NK-92 (cell line): ENCODE data around the gene MAD2L1BP.
"Not testable (repeated sequence)": the region's sequence is repeated elsewhere in the genome, so short reads cannot be mapped to it uniquely, and the experiment has no call there.

Source experiments
- DNase-seq: peaks from one replicate; lab custom pipeline; 2025; ENCODE audit not compliant: unreplicated experiment; lab: John Stamatoyannopoulos, UW

MAD2L1BP gene

DNA sequence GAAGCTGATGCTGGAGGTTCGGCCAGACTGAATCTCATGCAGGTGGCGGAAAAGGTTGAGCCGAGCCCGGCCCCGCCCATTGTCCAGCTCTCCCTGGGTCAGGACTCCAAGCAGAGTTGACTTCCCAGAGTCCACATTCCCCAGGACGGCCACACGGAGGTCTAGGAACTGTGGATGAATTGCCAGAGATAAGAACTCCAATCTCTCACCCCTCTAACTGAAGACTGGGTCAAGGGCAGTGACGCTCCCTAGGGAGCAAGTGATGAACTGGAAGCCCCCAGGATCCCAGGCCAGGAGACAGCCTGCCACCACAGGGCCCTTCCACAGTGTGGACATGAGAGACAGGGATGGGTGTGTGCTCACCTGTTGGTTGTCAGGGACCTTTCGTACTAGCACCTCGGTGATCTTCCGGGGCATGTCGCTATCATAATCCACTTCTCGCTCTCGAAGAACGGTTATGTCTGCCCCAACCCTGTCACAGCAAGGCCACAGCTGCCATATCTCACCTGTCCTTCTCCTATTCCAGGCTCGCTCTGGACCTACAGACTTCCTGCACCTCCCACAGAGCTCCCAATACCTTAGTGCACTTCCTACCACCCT is 10.1 kb upstream of the MAD2L1BP start:
- no peak for DNase-seq

DNA sequence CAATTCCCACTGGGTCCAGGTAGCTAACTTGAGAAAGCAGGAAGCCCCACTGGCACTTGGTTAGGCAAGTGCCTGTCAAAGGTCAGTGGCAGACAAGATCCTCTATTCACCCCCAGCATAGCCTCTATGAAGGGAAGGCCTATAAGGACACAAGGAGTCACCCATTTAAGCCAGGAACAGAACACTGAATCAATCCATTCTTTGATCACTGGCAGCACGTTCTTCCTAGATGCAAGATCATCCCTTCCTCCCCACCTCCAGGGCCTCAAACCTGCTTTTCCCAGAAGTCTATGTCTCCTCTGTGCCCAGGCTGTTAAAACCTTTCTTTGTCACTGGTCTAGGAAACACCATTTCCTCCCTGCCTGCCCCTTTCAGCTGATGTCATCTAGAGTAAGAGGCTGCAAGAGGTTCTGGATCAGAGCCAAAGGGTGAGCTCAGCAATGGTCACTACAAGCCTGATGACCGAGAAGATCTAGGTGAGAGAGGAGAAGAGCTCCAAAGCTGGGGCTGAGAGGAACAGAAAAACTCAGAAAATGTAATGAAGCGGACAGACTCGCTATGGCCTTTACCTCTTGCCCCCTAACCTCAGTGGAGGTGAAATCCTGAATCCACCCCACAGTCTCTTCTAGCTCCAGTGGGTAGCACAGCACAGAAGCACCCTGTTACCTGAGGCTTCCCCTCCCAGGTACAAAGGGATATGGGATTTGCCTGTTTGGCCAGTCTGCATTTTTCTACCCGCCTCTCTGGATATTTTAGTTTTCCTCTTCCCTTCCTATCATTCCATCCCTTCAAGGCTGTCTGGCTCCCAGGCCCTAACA is 8.4 kb upstream of the MAD2L1BP start:
- DNase-seq: no peak

DNA sequence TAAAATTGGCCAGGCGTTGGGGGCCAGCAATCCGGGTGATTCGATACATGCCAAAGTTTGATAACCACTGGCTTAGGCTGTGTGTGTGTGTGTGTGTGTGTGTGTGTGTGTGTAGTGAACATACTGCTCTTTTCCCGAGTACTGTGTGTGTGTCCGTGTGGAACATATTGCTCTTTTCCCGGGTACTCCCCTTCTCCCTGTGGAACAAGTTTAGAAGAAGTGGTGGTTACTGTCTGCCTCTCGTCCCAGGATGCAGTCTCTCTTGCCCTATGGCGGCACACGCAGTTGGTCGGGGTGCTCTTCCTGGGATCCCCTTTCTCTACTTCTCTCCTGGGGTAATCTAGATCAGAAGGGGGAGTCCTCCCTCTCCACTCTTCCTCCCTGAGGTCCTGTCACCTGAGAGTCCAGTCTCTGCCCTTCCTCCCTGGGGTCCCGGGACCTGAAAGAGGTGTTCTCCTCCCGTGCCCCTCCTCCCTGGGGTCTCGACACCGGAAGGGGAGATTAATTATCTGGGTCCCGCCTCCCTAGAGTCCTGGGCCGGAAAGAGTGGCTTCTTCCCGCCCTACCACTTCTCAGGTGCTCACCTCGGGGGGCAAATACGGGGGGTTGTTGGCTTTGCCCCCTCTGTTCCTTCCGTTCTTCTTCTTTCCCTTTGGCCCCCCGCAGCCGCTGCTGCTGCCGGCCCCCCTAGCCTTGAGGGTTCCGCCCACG is 7.1 kb upstream of the MAD2L1BP start:
- no peak for DNase-seq

DNA sequence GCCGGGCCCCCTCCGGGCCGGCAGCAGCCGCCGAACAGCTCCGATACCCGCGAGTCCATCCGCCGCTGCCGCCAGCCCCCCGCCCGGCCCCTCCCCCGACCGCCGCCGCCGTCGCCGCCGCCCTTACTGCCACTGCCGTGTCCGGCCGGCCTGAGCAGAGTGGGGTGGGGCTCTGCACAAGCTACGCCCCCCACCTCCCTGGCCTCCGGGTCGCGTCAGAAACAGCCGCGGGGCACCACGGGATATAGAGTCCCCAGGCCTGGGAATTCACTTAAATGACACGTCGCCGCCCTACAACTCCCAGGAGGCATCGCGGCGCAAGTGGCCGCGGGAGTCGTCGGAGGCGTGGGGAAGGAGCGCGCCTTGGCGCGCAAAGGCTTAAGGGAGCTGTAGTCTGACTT is 6.5 kb upstream of the MAD2L1BP start, which contains the start of gene GTPBP2:
Gene GTPBP2 (minus strand): TSS at position 161 of the 401 bp plus-strand sequence. CDS start 102 bp downstream, at position 59.
- DNase-seq: peak; percentile 59

DNA sequence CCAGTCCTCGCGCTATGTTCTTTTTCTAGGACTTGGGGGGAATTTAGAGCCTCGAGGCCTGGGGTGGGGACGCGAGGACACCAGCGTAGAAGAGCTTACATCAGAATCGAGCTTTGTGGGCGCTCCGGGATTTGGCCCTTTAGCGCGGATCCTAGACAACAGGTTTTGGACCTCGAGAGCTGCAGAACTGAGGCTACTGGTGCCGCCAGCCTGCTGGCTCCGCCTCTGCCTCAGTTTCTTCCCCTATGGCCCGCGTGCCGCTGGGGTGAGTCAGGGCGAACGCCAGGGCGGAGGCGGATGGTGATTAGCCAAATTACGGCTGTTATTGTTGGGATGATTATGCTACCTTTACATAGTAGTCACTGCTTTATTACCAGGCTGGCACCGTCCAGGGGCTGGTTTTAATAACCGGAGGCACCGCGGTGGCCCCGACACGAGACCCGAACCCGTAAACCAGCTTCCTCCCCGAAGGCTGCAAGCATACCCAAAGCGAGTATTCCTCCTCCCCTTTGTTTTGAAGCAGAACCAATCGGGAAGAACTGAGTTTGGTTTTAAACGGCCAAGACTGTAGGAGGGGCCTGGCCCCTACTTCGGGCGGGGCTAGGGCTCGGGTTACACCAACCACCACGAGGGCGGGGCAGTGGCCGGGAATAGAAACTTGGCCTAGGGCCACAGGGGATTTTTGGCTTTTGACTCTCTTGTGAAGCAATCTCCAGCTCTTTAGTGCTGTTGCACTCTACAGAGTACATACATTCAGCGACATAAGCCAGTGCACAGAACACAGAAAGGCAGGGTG is 5.9 kb upstream of the MAD2L1BP start:
- peak; percentile 21 for DNase-seq

DNA sequence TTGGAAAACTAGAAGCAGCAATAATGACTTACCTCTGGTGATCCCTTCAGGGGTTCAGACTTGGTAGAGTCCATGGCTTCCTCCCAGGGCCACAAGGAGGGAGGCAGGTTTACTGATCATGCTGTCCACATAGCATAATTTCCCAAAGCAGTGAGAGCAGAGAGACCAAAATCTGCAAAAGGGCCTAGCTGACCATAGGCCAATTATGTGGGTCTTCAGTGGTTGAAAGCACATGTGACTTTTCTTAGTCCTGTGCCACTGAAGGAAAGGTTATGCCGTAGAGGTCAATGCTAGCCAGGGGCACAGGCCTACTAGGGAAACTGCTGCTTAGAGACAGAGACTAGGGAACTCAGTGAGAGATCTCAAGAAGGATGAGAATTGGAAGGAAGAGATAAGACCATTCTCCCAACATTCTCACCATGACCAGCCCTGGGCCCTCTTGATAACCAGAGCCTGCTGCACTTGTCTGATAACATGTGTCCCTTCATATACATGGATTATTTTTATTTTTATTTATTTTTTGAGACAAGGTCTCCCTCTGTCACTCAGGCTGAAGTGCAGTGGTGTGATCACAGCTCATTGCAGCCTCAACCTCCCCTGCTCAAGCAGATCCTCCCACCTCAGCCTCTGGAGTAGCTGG is 4.5 kb upstream of the MAD2L1BP start:
- DNase-seq: no peak

DNA sequence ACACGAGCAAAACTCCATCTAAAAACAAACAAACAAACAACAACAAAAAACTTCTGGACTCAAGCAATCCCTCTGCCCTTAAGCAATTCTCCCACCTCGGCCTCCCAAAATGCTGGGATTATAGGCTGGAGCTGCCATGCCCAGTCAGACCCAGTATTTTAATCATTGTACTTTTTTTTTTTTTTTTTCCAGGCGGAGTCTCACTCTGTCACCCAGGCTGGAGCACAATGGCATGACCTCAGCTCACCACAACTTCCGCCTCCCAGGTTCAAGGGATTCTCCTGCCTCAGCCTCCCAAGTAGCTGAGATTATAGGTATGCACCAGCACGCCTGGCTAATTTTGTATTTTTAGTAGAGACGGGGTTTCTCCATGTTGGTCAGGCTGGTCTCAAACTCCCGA is 2.6 kb upstream of the MAD2L1BP start:
- DNase-seq: not testable (repeated sequence)

DNA sequence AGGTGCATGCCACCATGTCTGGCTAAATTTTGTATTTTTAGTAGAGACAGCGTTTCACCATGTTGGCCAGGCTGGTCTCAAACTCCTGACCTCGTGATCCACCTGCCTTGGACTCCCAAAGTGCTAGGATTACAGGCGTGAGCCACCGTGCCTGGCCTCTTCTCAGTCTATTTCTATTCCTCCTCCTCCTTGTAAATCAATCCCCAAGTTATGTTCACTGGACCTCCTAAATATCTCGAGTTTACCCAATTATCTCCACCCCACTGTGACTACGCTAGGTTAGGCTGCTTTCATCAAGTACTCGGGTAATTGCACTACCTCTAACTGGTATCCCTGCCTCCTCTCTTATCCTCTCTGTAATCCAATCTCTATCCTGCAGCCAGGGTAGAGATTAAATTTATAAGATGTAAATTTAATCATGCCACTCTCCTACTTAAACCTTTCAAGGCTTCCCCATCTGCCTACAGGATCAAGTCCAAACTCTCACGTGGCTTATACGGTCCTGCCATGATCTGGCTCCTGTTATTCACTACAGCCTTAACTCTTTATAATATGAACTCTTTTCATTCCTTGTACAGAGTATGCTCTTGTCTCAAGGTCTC is 837 bp upstream of the MAD2L1BP start:
- DNase-seq: no peak

DNA sequence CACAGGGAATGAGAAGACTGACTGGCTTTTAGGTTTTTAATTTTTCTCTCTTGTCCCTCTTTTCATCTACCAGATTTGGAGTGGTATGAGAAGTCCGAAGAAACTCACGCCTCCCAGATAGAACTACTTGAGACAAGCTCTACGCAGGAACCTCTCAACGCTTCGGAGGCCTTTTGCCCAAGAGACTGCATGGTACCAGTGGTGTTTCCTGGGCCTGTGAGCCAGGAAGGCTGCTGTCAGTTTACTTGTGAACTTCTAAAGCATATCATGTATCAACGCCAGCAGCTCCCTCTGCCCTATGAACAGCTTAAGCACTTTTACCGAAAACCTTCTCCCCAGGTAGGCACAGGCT is 644 bp downstream of the MAD2L1BP start:
- DNase-seq: no peak

DNA sequence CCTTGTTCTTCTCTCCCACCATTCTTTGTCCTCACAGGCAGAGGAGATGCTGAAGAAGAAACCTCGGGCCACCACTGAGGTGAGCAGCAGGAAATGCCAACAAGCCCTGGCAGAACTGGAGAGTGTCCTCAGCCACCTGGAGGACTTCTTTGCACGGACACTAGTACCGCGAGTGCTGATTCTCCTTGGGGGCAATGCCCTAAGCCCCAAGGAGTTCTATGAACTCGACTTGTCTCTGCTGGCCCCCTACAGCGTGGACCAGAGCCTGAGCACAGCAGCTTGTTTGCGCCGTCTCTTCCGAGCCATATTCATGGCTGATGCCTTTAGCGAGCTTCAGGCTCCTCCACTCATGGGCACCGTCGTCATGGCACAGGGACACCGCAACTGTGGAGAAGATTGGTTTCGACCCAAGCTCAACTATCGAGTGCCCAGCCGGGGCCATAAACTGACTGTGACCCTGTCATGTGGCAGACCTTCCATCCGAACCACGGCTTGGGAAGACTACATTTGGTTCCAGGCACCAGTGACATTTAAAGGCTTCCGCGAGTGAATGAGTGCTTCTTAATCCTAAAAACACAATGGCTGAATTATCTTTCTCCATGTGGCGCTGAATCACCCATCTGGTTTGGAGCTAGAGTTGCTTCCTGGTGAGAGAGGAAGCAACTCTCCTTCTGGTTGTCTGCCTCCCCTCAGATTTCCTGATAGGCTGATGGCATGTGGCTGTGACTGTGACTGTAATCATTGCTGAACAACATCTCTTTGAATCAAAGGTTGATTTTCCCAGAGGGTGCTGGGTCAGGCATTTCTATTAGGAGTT is 4.6 kb downstream of the MAD2L1BP start:
- DNase-seq: no peak

DNA sequence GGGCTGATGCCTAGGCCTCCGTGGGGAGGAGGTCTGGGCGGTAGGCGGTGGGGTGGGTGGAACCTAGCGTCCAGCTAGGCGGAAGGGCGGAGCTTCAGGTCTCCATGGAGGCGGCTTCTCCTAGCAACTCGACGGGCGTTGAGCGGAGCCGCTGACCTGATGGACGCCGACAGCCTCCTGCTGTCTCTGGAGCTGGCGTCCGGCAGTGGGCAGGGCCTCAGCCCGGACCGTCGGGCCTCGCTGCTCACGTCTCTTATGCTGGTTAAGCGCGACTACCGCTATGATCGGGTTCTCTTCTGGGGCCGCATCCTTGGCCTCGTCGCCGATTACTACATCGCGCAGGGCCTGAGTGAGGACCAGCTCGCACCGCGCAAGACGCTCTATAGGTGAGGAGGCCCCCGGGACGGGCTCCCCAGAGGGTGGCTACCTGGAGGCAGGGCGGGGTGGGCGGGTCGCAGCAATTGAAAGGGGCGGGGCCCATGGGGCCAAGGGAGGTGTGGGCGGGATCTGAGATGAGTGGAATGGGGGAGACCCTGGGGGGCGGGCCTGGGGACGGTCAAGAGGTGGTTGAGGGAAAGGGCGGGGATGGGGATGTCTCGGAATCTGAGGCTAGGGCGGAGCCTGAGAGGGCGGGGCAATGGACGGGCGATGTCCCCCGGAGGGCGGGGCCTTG is 9.4 kb downstream of the MAD2L1BP start, which contains the start of gene RSPH9:
Gene RSPH9 (plus strand): TSS at position 97 of the 673 bp plus-strand sequence. CDS start 63 bp downstream, at position 160.
- no peak for DNase-seq

DNA sequence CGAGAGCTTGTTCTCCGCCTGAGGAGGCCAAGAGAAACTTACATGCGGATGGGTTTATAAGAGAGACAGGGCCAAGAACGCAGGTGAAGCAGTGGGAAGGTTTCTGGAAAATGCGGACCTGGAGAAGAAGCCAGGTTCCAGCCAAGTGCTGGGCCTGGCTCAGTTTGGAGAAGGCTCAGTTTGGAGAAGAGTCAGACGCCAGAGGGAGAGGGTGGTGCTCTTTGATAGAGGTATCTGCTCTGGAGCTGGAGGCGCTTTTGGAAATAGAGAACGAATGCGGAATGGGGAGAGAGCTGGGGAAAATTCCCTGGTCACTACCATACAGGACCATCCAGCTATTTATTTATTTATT is 9.9 kb downstream of the MAD2L1BP start:
- DNase-seq: no peak

DNA sequence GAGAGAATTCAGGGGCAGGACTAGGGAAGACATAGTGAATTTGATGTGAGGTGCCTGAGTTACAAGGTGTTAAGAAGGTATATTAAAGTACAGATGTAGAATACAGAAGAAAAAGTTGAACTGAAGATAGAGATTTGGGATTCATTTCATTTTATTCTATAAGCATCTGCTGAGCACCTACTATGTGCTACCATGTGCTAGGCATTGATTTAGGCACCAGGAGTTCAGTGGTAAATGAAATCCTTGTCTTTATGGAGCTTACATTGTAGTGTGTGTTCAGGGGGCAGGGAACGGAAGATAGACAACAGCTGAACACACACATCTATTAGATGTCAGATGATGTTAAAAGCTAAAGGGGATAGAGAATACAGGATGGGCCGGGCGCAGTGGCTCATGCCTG is 12.0 kb downstream of the MAD2L1BP start:
- no peak for DNase-seq

DNA sequence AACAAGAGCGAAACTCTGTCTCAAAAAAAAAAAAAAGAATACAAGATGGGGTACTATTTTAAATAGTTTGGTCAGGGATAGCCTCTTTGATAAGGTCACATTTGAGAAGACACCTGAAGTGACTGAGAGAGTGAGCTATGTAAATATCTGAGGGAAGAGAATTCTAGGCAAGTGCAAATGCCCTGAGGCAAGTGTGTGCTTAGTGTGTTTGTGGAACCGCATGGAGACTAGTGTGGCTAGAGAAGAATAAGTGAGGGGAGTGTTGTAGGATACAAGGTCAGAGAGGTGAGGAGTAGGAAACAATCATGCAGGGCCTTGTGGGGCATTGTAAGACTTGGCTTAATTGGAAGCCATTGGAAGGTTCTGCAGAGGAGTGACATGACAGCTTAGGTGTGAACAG is 12.6 kb downstream of the MAD2L1BP start:
- DNase-seq: no peak

DNA sequence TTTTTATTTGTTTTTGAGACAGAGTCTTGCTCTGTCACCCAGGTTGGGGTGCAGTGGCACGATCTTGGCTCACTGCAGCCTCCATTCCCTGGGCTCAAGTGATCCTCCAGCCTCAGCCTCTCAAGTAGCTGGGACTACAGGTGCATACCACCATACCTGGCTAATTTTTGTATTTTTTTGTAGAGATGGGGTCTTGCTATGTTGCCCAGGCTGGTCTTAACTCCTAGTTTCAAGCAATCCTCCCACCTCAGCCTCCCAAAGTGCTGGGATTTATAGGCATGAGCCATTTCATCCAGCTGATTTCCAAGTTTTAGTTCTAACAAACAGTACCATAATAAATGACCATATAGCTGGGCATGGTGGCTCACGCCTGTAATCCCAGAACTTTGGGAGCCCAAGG is 17.2 kb downstream of the MAD2L1BP start:
- not testable (repeated sequence) for DNase-seq

DNA sequence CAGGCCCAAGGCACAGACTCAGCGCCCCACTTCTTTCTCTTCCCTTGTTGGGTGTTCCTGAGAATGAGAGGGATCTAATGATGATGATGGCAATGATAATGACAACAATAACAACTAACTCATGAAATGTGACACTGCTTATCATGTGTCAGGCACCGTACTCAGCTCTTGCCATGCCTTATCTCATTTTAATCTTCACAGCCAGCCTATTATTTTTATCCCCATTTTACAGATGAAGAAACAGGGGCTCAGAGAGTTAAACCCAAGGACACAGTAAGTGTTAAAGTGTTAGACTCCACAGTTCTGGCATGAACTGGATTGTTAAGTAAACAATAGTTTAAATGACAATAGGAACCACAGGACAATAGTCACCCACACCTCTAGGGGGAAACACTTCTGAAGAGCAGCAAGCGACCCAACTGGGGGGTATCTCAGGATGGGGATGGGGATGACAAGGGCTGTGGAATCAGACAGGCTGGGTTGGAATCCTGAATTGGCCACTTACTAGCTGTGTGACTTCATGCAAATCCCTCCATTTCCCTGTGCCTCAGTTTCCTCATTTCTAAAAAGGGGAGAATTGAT is 21.7 kb downstream of the MAD2L1BP start:
- no peak for DNase-seq

DNA sequence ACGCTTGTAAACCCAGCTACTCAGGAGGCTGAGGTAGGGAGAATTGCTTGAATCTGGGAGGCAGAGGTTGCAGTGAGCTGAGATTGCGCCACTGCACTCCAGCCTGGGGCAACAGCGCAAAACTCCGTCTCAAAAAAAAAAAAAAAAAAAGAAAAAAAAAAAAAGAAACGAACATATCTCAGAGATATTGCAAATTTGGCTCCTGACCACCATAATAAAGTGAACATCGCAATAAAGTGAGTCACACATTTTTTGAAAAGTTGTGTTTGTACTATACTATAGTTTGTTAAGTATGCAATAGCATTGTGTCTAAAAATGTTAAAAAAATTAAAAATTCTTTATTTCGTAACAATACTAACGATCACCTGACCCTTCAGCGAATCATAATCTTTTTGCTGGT is 22.5 kb downstream of the MAD2L1BP start:
- DNase-seq: no peak

DNA sequence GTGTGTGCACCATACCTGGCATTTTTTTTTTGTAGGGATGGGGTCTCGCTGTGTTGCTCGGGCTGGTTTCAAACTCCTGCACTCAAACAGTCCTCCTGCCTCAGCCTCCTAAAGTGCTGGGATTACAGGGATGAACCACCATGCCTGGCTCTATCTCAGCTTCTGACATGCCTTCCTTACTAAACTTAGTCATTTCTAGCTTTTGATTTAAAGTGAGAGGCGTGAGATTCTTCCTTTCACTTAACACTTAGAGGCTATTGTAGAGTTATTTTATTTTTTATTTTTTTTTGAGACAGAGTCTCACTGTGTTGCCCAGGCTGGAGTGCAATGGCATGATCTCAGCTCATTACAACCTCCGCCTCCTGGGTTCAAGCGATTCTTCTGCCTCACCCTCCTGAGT is 27.3 kb downstream of the MAD2L1BP start:
- not testable (repeated sequence) for DNase-seq

DNA sequence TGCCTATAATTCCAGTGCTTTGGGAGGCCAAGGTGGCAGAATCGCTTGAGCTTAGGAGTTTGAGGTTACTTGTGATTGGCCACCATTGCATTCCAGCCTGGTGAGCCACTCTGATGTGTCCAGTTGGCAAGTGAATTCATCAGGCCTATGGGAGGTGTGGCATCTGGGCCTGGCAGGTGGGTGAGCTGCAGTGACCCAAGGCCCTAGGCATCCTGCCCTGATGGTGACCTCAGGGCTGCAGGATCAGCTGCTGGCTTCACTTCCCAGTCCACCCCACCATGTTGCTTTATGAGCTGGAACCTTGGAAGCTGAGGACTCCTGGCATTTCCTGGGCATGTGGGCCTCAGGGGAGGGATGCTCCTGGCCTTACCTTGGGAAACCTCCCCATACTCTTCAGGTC is 29.7 kb downstream of the MAD2L1BP start:
- no peak for DNase-seq
